PFSK-1 (cell line): ENCODE measurements around the gene TFG.

ENCODE experiments used
- POLR2AphosphoS5 ChIP-seq: IDR thresholded peaks from 2 replicates; pipeline ENCODE4 v1.6.1; 2012; ENCODE audit warnings: low read depth, mild to moderate bottlenecking, control low read depth, low read length, moderate library complexity
- TF ChIP-seq, protein P1 (sequence below), 2 experiments: IDR thresholded peaks; 2 replicates each; pipeline versions ENCODE4 v1.6.1 to v1.8.0; 2011 to 2012; ENCODE audit warnings: low read depth in 2 of 2, low read length in 2 of 2, control low read depth in 1 of 2, inconsistent platforms in 1 of 2, mild to moderate bottlenecking in 1 of 2, moderate library complexity in 1 of 2; ENCODE audit not compliant: insufficient read depth in 1 of 2

DNA sequence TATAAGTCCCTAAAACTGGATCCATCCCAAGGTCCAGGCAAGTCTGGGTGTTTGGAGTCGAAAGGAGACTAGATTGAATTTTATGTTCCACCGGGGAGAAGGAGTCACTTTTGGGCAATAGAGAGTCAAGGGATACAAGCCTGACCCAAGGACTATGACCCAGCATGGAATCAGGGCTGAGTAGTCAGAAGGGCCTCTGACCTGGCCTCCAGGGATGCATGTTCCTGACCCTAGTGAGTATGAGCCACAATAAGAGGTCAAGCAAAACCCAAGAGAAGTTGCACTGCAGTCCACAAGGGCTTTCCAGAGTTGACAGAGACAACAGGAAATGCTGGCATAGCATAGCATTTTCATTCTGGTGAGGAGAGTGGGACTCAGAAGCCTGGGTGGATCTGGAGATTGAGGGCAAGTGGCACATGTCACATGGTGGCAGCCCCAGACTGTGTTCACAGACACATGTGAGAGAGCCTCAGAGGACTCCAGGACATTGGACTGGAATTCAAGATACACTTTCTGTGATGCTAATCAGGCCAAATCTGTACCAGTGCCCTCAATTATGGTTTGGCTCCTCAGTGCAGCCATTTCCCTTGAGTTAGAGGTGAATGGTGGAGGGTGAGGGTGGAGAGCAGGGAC lies 66.9 kb downstream of the TFG start:
- no peak for TF ChIP-seq POLR2AphosphoS5
- TF ChIP-seq, protein P1, sequence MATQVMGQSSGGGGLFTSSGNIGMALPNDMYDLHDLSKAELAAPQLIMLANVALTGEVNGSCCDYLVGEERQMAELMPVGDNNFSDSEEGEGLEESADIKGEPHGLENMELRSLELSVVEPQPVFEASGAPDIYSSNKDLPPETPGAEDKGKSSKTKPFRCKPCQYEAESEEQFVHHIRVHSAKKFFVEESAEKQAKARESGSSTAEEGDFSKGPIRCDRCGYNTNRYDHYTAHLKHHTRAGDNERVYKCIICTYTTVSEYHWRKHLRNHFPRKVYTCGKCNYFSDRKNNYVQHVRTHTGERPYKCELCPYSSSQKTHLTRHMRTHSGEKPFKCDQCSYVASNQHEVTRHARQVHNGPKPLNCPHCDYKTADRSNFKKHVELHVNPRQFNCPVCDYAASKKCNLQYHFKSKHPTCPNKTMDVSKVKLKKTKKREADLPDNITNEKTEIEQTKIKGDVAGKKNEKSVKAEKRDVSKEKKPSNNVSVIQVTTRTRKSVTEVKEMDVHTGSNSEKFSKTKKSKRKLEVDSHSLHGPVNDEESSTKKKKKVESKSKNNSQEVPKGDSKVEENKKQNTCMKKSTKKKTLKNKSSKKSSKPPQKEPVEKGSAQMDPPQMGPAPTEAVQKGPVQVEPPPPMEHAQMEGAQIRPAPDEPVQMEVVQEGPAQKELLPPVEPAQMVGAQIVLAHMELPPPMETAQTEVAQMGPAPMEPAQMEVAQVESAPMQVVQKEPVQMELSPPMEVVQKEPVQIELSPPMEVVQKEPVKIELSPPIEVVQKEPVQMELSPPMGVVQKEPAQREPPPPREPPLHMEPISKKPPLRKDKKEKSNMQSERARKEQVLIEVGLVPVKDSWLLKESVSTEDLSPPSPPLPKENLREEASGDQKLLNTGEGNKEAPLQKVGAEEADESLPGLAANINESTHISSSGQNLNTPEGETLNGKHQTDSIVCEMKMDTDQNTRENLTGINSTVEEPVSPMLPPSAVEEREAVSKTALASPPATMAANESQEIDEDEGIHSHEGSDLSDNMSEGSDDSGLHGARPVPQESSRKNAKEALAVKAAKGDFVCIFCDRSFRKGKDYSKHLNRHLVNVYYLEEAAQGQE (IDR thresholded peaks at IDR 0.05; ENCODE audit: insufficient read depth in 1 of 2, low read depth in 2 of 2, low read length in 2 of 2) = no peak
